ENCODE data around the gene SMIM45.

The SMIM45 gene

GRCh38 chr22:41935015-41935351, 17.0 kb upstream of the SMIM45 start:
- Histone ChIP-seq H3K27ac (no peak overlapping the region), H3K27me3 (ENCODE audit: control insufficient read depth, insufficient read depth, low read length) (no peaks in the 10 kb centered on the region), H3K79me2 (no peaks in the 10 kb centered on the region), H3K4me3 (ENCODE audit: low read depth, low read length) (no peak overlapping the region), H3K9me3 (ENCODE audit: control insufficient read depth, low read length) (no peaks in the 10 kb centered on the region), H3K4me1 (no peaks in the 10 kb centered on the region), H3K4me2 (ENCODE audit: low read length) (no peak overlapping the region), H2AFZ (no peak overlapping the region), H3K9ac (no peak overlapping the region), H3K36me3 (ENCODE audit: control insufficient read depth, insufficient read depth, low read length) (no peaks in the 10 kb centered on the region)
- TF ChIP-seq CTCF (IDR thresholded peaks at IDR 0.05) = no peak

GRCh38 chr22:41935509-41935908, 16.4 kb upstream of the SMIM45 start:
- H3K79me2 ChIP-seq = no peaks in the 10 kb centered on the region
- H3K4me2 ChIP-seq (ENCODE audit: low read length) = no peak overlapping the region
- H3K4me3 ChIP-seq (ENCODE audit: low read depth, low read length) = no peak overlapping the region
- H3K9ac ChIP-seq = no peak overlapping the region
- H3K9me3 ChIP-seq (ENCODE audit: control insufficient read depth, low read length) = no peaks in the 10 kb centered on the region
- no peak for TF ChIP-seq CTCF (IDR thresholded peaks at IDR 0.05)
- H3K27ac ChIP-seq = no peak overlapping the region
- no peaks in the 10 kb centered on the region for H3K4me1 ChIP-seq
- no peaks in the 10 kb centered on the region for H3K36me3 ChIP-seq (ENCODE audit: control insufficient read depth, insufficient read depth, low read length)
- H2AFZ ChIP-seq = no peak overlapping the region
- H3K27me3 ChIP-seq (ENCODE audit: control insufficient read depth, insufficient read depth, low read length) = no peaks in the 10 kb centered on the region

GRCh38 chr22:41936894-41937169, 15.1 kb upstream of the SMIM45 start:
- no peaks in the 10 kb centered on the region for H3K79me2 ChIP-seq
- no peak for TF ChIP-seq CTCF (IDR thresholded peaks at IDR 0.05)

GRCh38 chr22:41939981-41940831, 11.7 kb upstream of the SMIM45 start:
- Histone ChIP-seq H3K27me3 (ENCODE audit: control insufficient read depth, insufficient read depth, low read length) (no peaks in the 10 kb centered on the region), H3K4me1 (no peaks in the 10 kb centered on the region), H3K9ac (no peak overlapping the region), H3K27ac (no peak overlapping the region), H3K36me3 (ENCODE audit: control insufficient read depth, insufficient read depth, low read length) (no peaks in the 10 kb centered on the region), H3K9me3 (ENCODE audit: control insufficient read depth, low read length) (no peaks in the 10 kb centered on the region), H3K4me3 (ENCODE audit: low read depth, low read length) (no peak overlapping the region), H3K4me2 (ENCODE audit: low read length) (no peak overlapping the region), H2AFZ (no peak overlapping the region), H3K79me2 (no peaks in the 10 kb centered on the region)
- no peak for TF ChIP-seq CTCF (IDR thresholded peaks at IDR 0.05)

More at GRCh38 chr22:41936894-41937169, 15.1 kb upstream of the SMIM45 start:
- Histone ChIP-seq H3K4me2 (ENCODE audit: low read length) (no peak overlapping the region), H3K27me3 (ENCODE audit: control insufficient read depth, insufficient read depth, low read length) (no peaks in the 10 kb centered on the region), H3K9ac (no peak overlapping the region), H3K9me3 (ENCODE audit: control insufficient read depth, low read length) (no peaks in the 10 kb centered on the region), H3K27ac (no peak overlapping the region), H3K4me1 (no peaks in the 10 kb centered on the region), H2AFZ (no peak overlapping the region), H3K36me3 (ENCODE audit: control insufficient read depth, insufficient read depth, low read length) (no peaks in the 10 kb centered on the region), H3K4me3 (ENCODE audit: low read depth, low read length) (no peak overlapping the region)

All from parathyroid adenoma (tissue), 2 donors.